Nephron progenitor cell (in vitro differentiated cells): ENCODE results near the gene COP1.

ENCODE experiments used
- DNase-seq: peaks from one replicate; pipeline ENCODE4 v3.0.0; 2021
- H3K27ac Mint-ChIP-seq: 2 replicates; pipeline ENCODE4 v1.8.0; 2021; ENCODE audit warnings: mild to moderate bottlenecking, moderate library complexity, mixed read lengths
- H3K27me3 Mint-ChIP-seq: 2 replicates; pipeline ENCODE4 v1.8.0; 2021; ENCODE audit warnings: mild to moderate bottlenecking, low read depth, mixed read lengths; ENCODE audit not compliant: poor library complexity
- H3K36me3 Mint-ChIP-seq: 2 replicates; pipeline ENCODE4 v1.8.0; 2021; ENCODE audit warnings: low read depth, mixed read lengths
- H3K4me1 Mint-ChIP-seq: 2 replicates; pipeline ENCODE4 v1.8.0; 2021; ENCODE audit warnings: mixed read lengths
- H3K4me3 Mint-ChIP-seq: 2 replicates; pipeline ENCODE4 v1.8.0; 2021; ENCODE audit warnings: mild to moderate bottlenecking, moderate library complexity, mixed read lengths
- H3K9me3 Mint-ChIP-seq: 2 replicates; pipeline ENCODE4 v1.8.0; 2021; ENCODE audit warnings: mild to moderate bottlenecking, moderate library complexity, mixed read lengths
- CTCF ChIP-seq: fragments of 200-600 bp; sonication (generic); IDR thresholded peaks from 2 replicates; pipeline ENCODE4 v1.5.0; 2021; ENCODE audit warnings: antibody characterized with exemption

COP1 gene

GRCh38 chr1:176193663-176194062 lies 13.4 kb downstream of the COP1 start:
- DNase-seq, result no peak
- Mint-ChIP-seq H3K36me3 (peaks cover 53% of the 10 kb centered on the region), H3K4me1 (peaks cover 3% of the 10 kb centered on the region), H3K27me3 (peaks cover 3% of the 10 kb centered on the region), H3K9me3 (peaks cover 34% of the 10 kb centered on the region), H3K27ac (no peak overlapping the region), H3K4me3 (no peak overlapping the region)
- no peak for TF ChIP-seq CTCF

- Mint-ChIP-seq H3K4me3 (no peak overlapping the region), H3K36me3 (peaks cover 51% of the 10 kb centered on the region), H3K9me3 (peaks cover 33% of the 10 kb centered on the region), H3K4me1 (peaks cover 5% of the 10 kb centered on the region), H3K27me3 (peaks cover 3% of the 10 kb centered on the region), H3K27ac (no peak overlapping the region)
- TF ChIP-seq CTCF, result no peak
- no peak for DNase-seq
Observed at GRCh38 chr1:176193023-176193422, 14.1 kb downstream of the COP1 start.

- no peak for TF ChIP-seq CTCF
- Mint-ChIP-seq H3K27ac (no peak overlapping the region), H3K27me3 (no peaks in the 10 kb centered on the region), H3K4me1 (peaks cover 5% of the 10 kb centered on the region), H3K36me3 (peaks cover 42% of the 10 kb centered on the region), H3K4me3 (no peak overlapping the region), H3K9me3 (peaks cover 28% of the 10 kb centered on the region)
- no peak for DNase-seq
Observed at GRCh38 chr1:176188604-176189003, 18.5 kb downstream of the COP1 start.

GRCh38 chr1:176187001-176187400 lies 20.1 kb downstream of the COP1 start:
- Mint-ChIP-seq H3K27ac (no peak overlapping the region), H3K4me1 (peaks cover 5% of the 10 kb centered on the region), H3K9me3 (peaks cover 27% of the 10 kb centered on the region), H3K4me3 (no peak overlapping the region), H3K27me3 (no peaks in the 10 kb centered on the region), H3K36me3 (peaks cover 48% of the 10 kb centered on the region)
- TF ChIP-seq CTCF, result no peak
- no peak for DNase-seq

GRCh38 chr1:176183618-176184017 lies 23.5 kb downstream of the COP1 start:
- DNase-seq, result no peak
- peaks cover 42% of the 10 kb centered on the region for H3K36me3 Mint-ChIP-seq
- no peak overlapping the region for H3K4me3 Mint-ChIP-seq
- no peak for TF ChIP-seq CTCF
- no peak overlapping the region for H3K27ac Mint-ChIP-seq
- peaks cover 2% of the 10 kb centered on the region for H3K4me1 Mint-ChIP-seq
- H3K27me3 Mint-ChIP-seq, result no peaks in the 10 kb centered on the region
- peaks cover 6% of the 10 kb centered on the region for H3K9me3 Mint-ChIP-seq

GRCh38 chr1:176178316-176178715 lies 28.8 kb downstream of the COP1 start:
- Mint-ChIP-seq H3K27me3 (no peaks in the 10 kb centered on the region), H3K36me3 (peaks cover 60% of the 10 kb centered on the region), H3K9me3 (no peaks in the 10 kb centered on the region), H3K4me3 (no peak overlapping the region), H3K27ac (no peak overlapping the region), H3K4me1 (peaks cover 5% of the 10 kb centered on the region)
- TF ChIP-seq CTCF, result no peak
- no peak for DNase-seq
